Measurements from ENCODE around the gene PPP2R3A. TPM values are rescaled to one million over a fixed set of nuclear protein-coding genes. Genes with fewer than 3 reads are reported as not detected.
"Not testable (repeated sequence)": the region's sequence is repeated elsewhere in the genome, so short reads cannot be mapped to it uniquely, and the experiment has no call there.

Gene PPP2R3A
- total RNA-seq, 4 donors from 2014 or later, result 34.7 to 73.4 (median 38.8) TPM

GRCh38 chr3:136136454-136136853, 170.9 kb downstream of the PPP2R3A start:
- Histone ChIP-seq H3K27me3 (no peaks in the 10 kb centered on the region), H3K36me3 (no peaks in the 10 kb centered on the region), H3K27ac (no peak overlapping the region), H3K4me3 (no peak overlapping the region), H3K4me1 (no peaks in the 10 kb centered on the region), H3K9me3 (no peaks in the 10 kb centered on the region)
- in situ Hi-C loops (cut with MboI; ENCODE audit: low pct_ligation_motif_present in 1 of 4, low pct_unique_long_range_greater_than_20kb in 1 of 4, low sequenced_read_pairs in 3 of 4), result no loop called here
- 59 to 72% methylated on average over 2 of the region's 2 CpGs for WGBS, 2 donors (ENCODE audit: low coverage in 1 of 2)
- intact Hi-C loops (cut with DNase I; ENCODE audit: low total_unique reads), result no loop called here
- no peak for DNase-seq
- TF ChIP-seq POLR2A (IDR thresholded peaks at IDR 0.05), result no peak
- TF ChIP-seq EP300 (IDR thresholded peaks at IDR 0.05; ENCODE audit: low read depth), result no peak
- TF ChIP-seq POLR2AphosphoS5 (IDR thresholded peaks at IDR 0.05), result no peak
- no peak for TF ChIP-seq CTCF (IDR thresholded peaks at IDR 0.05)

GRCh38 chr3:136141291-136141785, 175.8 kb downstream of the PPP2R3A start:
- intact Hi-C loops (cut with DNase I; ENCODE audit: low total_unique reads) (loop anchor here (5.0 kb wide), 1 partner anchor 1809 kb away; no protein-coding TSS in a partner anchor), in situ Hi-C loops (cut with MboI; ENCODE audit: low pct_ligation_motif_present in 1 of 4, low pct_unique_long_range_greater_than_20kb in 1 of 4, low sequenced_read_pairs in 3 of 4) (no loop called here)
- Histone ChIP-seq H3K9me3 (no peaks in the 10 kb centered on the region), H3K27ac (peak overlapping the region in 1 of 4 donors; percentile 27), H3K4me1 (peaks cover 0 to 6% (median 3%) of the 10 kb centered on the region in 4 donors), H3K4me3 (no peak overlapping the region), H3K27me3 (no peaks in the 10 kb centered on the region), H3K36me3 (no peaks in the 10 kb centered on the region)
- TF ChIP-seq EP300 (IDR thresholded peaks at IDR 0.05; ENCODE audit: low read depth), result no peak
- TF ChIP-seq POLR2AphosphoS5 (IDR thresholded peaks at IDR 0.05), result no peak
- no peak for TF ChIP-seq CTCF (IDR thresholded peaks at IDR 0.05)
- no peak for TF ChIP-seq POLR2A (IDR thresholded peaks at IDR 0.05)
- DNase-seq, result no peak

- Histone ChIP-seq H3K27ac (peak overlapping the region in 2 of 4 donors; percentile 8 to 27), H3K4me1 (peaks cover 0 to 6% (median 3%) of the 10 kb centered on the region in 4 donors), H3K36me3 (no peaks in the 10 kb centered on the region), H3K27me3 (no peaks in the 10 kb centered on the region), H3K9me3 (no peaks in the 10 kb centered on the region), H3K4me3 (no peak overlapping the region)
- no peak for TF ChIP-seq CTCF (IDR thresholded peaks at IDR 0.05)
- TF ChIP-seq POLR2A (IDR thresholded peaks at IDR 0.05), result no peak
- TF ChIP-seq POLR2AphosphoS5 (IDR thresholded peaks at IDR 0.05), result no peak
- intact Hi-C loops (cut with DNase I; ENCODE audit: low total_unique reads) (loop anchor here (5.0 kb wide), 1 partner anchor 1810 kb away; no protein-coding TSS in a partner anchor), in situ Hi-C loops (cut with MboI; ENCODE audit: low pct_ligation_motif_present in 1 of 4, low pct_unique_long_range_greater_than_20kb in 1 of 4, low sequenced_read_pairs in 3 of 4) (no loop called here)
- WGBS, 2 donors (ENCODE audit: low coverage in 1 of 2), result 86 to 93% methylated on average over 1 to 4 of the region's 4 CpGs
- DNase-seq, result no peak
These were observed 176.4 kb downstream of the PPP2R3A start for GRCh38 chr3:136141891-136142290.

GRCh38 chr3:136142592-136142991, 177.1 kb downstream of the PPP2R3A start:
- in situ Hi-C loops (cut with MboI; ENCODE audit: low pct_ligation_motif_present in 1 of 4, low pct_unique_long_range_greater_than_20kb in 1 of 4, low sequenced_read_pairs in 3 of 4) (no loop called here), intact Hi-C loops (cut with DNase I; ENCODE audit: low total_unique reads) (loop anchor here (5.0 kb wide), 1 partner anchor 1810 kb away; no protein-coding TSS in a partner anchor)
- no peaks in the 10 kb centered on the region for H3K27me3 ChIP-seq
- H3K4me3 ChIP-seq, result no peak overlapping the region
- no peaks in the 10 kb centered on the region for H3K36me3 ChIP-seq
- H3K27ac ChIP-seq, result peak overlapping the region in 3 of 4 donors; percentile 8 to 47 (median 27)
- 50 to 100% methylated on average over 1 to 3 of the region's 3 CpGs for WGBS, 2 donors (ENCODE audit: low coverage in 1 of 2)
- DNase-seq, result no peak
- peaks cover 0 to 6% (median 3%) of the 10 kb centered on the region in 4 donors for H3K4me1 ChIP-seq
- TF ChIP-seq POLR2AphosphoS5 (IDR thresholded peaks at IDR 0.05) (peak in 1 of 3 donors; percentile 46), CTCF (IDR thresholded peaks at IDR 0.05) (no peak), POLR2A (IDR thresholded peaks at IDR 0.05) (no peak), EP300 (IDR thresholded peaks at IDR 0.05; ENCODE audit: low read depth) (no peak)
- H3K9me3 ChIP-seq, result no peaks in the 10 kb centered on the region

- intact Hi-C loops (cut with DNase I; ENCODE audit: low total_unique reads), result loop anchor here (5.0 kb wide), 1 partner anchor 1812 kb away; no protein-coding TSS in a partner anchor
- in situ Hi-C loops (cut with MboI; ENCODE audit: low pct_ligation_motif_present in 1 of 4, low pct_unique_long_range_greater_than_20kb in 1 of 4, low sequenced_read_pairs in 3 of 4); H3K27ac ChIP-seq; DNase-seq; H3K4me3 ChIP-seq; H3K4me1 ChIP-seq; H3K27me3 ChIP-seq; H3K36me3 ChIP-seq; H3K9me3 ChIP-seq: not testable (repeated sequence)
- WGBS, 2 donors (ENCODE audit: low coverage in 1 of 2), result 94 to 100% methylated on average over 2 to 4 of the region's 4 CpGs
These were observed 178.9 kb downstream of the PPP2R3A start for GRCh38 chr3:136144397-136144796.

Data from transverse colon (tissue), 4 donors.